Neural progenitor cell (in vitro differentiated cells): Measurements from ENCODE around the gene PRDM12.

Source experiments
- EZH2phosphoT487 ChIP-seq: fragments of 200-600 bp; sonication (generic); IDR thresholded peaks from 2 replicates; pipeline ENCODE4 v1.6.1; 2017; ENCODE audit warnings: antibody characterized with exemption
- TF ChIP-seq, protein P1 (sequence below): fragments of 200-600 bp; sonication (generic); IDR thresholded peaks from 2 replicates; pipeline ENCODE4 v1.5.1; 2017; ENCODE audit warnings: antibody characterized with exemption, mild to moderate bottlenecking

DNA sequence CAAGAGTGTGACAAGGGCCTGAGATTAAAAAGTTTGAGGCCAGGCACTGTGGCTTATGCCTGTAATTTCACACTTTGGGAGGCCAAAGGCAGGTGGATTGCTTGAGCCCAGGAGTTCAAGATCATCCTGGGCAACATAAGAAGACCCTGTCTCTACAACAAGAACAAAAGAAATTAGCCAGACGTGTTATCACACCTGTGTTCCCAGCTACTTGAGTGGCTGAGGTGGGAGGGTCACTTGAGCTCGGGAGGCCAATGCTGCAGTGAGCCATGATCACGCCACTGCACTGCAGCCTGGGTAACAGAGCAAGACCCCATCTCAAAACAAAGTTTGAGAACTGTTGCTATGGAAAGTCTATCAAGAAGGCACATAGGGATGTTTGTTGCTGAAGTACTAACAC, 54.2 kb downstream of the PRDM12 start:
- TF ChIP-seq, protein P1, sequence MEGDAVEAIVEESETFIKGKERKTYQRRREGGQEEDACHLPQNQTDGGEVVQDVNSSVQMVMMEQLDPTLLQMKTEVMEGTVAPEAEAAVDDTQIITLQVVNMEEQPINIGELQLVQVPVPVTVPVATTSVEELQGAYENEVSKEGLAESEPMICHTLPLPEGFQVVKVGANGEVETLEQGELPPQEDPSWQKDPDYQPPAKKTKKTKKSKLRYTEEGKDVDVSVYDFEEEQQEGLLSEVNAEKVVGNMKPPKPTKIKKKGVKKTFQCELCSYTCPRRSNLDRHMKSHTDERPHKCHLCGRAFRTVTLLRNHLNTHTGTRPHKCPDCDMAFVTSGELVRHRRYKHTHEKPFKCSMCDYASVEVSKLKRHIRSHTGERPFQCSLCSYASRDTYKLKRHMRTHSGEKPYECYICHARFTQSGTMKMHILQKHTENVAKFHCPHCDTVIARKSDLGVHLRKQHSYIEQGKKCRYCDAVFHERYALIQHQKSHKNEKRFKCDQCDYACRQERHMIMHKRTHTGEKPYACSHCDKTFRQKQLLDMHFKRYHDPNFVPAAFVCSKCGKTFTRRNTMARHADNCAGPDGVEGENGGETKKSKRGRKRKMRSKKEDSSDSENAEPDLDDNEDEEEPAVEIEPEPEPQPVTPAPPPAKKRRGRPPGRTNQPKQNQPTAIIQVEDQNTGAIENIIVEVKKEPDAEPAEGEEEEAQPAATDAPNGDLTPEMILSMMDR = no peak
- no peak for TF ChIP-seq EZH2phosphoT487
